HL-60 (cell line): ENCODE data around the gene PPARGC1A.

Experiments used
- DNase-seq, 2 experiments: peaks; one replicate each; pipeline ENCODE4 v3.0.0-alpha.2; 2010 to 2020; ENCODE audit warnings: low read depth in 1 of 2, low spot score in 1 of 2
- H3K27ac ChIP-seq: fragments of 250-450 bp; sonication (Bioruptor Pico); replicated peaks from 2 replicates; pipeline ENCODE4 v1.5.1; 2020; ENCODE audit warnings: mild to moderate bottlenecking, moderate library complexity
- H3K27me3 ChIP-seq: fragments of 250-450 bp; sonication (Bioruptor Pico); 2 replicates; pipeline ENCODE4 v1.5.1; 2021; ENCODE audit warnings: mild to moderate bottlenecking, moderate library complexity; ENCODE audit not compliant: insufficient read depth, poor library complexity, severe bottlenecking
- H3K4me3 ChIP-seq: replicated peaks from 2 replicates; pipeline ENCODE4 v1.5.1; 2011; ENCODE audit warnings: mild to moderate bottlenecking, control low read depth, low read length; ENCODE audit not compliant: insufficient read depth
- GABPA ChIP-seq: IDR thresholded peaks from 2 replicates; pipeline ENCODE4 v1.6.1; 2012; ENCODE audit warnings: low read depth
- POLR2AphosphoS5 ChIP-seq: IDR thresholded peaks from 2 replicates; pipeline ENCODE4 v1.6.1; 2012; ENCODE audit warnings: low read depth
- REST ChIP-seq: IDR thresholded peaks from 2 replicates; pipeline ENCODE4 v1.6.1; 2012; ENCODE audit warnings: low read depth; ENCODE audit not compliant: insufficient replicate concordance
- SPI1 ChIP-seq: IDR thresholded peaks from 2 replicates; pipeline ENCODE4 v1.6.1; 2012; ENCODE audit warnings: low read depth, mild to moderate bottlenecking, borderline replicate concordance
- TF ChIP-seq, protein P1 (sequence below): IDR thresholded peaks from one replicate; pipeline ENCODE4 v1.5.1; 2011; ENCODE audit warnings: low read length, control low read depth, inconsistent platforms; ENCODE audit not compliant: insufficient read depth

Gene PPARGC1A

GRCh38 chr4:23920716-23921446 lies 31.0 kb upstream of the PPARGC1A start:
- DNase-seq: no peak
- no peak overlapping the region for H3K27ac ChIP-seq
- TF ChIP-seq, protein P1, sequence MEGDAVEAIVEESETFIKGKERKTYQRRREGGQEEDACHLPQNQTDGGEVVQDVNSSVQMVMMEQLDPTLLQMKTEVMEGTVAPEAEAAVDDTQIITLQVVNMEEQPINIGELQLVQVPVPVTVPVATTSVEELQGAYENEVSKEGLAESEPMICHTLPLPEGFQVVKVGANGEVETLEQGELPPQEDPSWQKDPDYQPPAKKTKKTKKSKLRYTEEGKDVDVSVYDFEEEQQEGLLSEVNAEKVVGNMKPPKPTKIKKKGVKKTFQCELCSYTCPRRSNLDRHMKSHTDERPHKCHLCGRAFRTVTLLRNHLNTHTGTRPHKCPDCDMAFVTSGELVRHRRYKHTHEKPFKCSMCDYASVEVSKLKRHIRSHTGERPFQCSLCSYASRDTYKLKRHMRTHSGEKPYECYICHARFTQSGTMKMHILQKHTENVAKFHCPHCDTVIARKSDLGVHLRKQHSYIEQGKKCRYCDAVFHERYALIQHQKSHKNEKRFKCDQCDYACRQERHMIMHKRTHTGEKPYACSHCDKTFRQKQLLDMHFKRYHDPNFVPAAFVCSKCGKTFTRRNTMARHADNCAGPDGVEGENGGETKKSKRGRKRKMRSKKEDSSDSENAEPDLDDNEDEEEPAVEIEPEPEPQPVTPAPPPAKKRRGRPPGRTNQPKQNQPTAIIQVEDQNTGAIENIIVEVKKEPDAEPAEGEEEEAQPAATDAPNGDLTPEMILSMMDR: no peak
- TF ChIP-seq POLR2AphosphoS5: no peak
- peaks cover 2% of the 10 kb centered on the region for H3K27me3 ChIP-seq
- no peak overlapping the region for H3K4me3 ChIP-seq

DNA sequence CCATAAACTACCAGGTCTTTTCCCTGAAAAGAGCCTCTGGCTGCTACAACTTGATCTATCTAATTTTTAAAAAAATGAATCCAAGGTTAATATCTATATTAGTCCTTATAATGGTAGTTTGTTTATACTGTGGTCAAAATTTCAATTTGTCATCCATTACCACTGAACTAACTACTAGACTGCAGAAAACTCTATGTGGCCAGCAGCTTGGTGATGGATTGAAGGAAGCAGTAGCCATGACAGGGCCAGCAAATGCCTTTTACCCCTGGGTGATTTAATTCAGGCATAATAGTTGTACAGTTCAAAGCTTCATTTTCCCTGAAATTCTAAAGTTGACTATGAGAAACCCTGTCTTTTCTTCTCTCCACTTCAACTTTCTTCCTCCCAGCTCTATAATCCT lies 30.4 kb upstream of the PPARGC1A start:
- no peak for DNase-seq
- Histone ChIP-seq H3K27me3 (no peaks in the 10 kb centered on the region), H3K27ac (no peak overlapping the region), H3K4me3 (no peak overlapping the region)
- TF ChIP-seq REST: no peak

GRCh38 chr4:23916282-23916681 lies 26.4 kb upstream of the PPARGC1A start:
- no peak for DNase-seq
- Histone ChIP-seq H3K27ac (no peak overlapping the region), H3K27me3 (no peaks in the 10 kb centered on the region), H3K4me3 (no peak overlapping the region)
- TF ChIP-seq POLR2AphosphoS5 (no peak), REST (no peak), SPI1 (no peak), GABPA (no peak)
- TF ChIP-seq, protein P1: no peak

DNA sequence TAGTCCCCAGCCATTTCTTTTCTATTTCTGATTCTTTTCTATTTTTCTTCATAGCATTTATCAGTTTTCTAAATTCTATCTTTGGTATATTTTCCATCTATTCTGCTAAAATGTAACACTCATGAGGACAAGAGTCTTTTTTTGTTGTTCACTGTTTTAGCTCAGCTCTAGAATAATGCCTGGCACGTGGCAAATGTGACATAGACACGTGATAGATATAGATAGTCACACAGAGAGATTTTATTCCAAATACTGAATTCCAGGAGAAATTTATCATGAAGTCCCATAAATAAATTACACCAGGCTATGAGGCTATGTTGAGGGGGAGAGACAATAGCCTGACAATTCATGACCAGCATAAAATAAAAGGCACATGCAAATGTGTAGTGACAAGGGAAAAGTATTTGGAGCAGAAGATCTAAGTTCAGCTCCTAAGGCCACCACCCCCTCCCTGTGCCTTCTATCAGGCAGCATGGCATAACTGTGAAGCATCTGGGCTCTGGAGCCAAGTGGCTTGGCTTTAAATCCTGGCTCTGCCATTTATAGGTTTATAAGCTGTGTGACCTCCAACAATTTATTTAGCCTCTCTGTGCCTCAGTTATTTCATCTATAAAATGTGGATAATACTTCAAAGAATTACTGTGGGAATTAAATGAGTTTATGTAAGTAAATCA lies 25.7 kb upstream of the PPARGC1A start:
- Histone ChIP-seq H3K27me3 (no peaks in the 10 kb centered on the region), H3K27ac (no peak overlapping the region), H3K4me3 (no peak overlapping the region)
- DNase-seq: no peak
- TF ChIP-seq, protein P1: no peak
- TF ChIP-seq POLR2AphosphoS5: no peak
- no peak for TF ChIP-seq SPI1
- TF ChIP-seq REST: no peak
- TF ChIP-seq GABPA: no peak
